Measurements from ENCODE around the gene C2orf92.

- TF ChIP-seq TAF1 (IDR thresholded peaks at IDR 0.05; ENCODE audit: borderline replicate concordance, insufficient read depth, low read length) = no peak
- TF ChIP-seq POLR2AphosphoS5 (IDR thresholded peaks at IDR 0.05; ENCODE audit: low read depth, low read length) = no peak
These were observed 4.4 kb downstream of the C2orf92 start for GRCh38 chr2:97673915-97674283.

Measured in PFSK-1 (cell line).